Bronchial epithelial cell (primary cell): ENCODE measurements around the gene PCDHA1. TPM values are rescaled to one million over a fixed set of nuclear protein-coding genes. Genes with fewer than 3 reads are reported as not detected.

Experiments
- DNase-seq: peaks from one replicate; pipeline ENCODE4 v3.0.0-alpha.2; 2010; ENCODE audit warnings: low read depth
- FAIRE-seq: peaks from 2 replicates; lab custom pipeline; 2011; peaks lifted over from hg19 to GRCh38; lab: Jason Lieb, UNC
- H3K27me3 ChIP-seq: 2 replicates; pipeline ENCODE4 v1.5.1; 2011; ENCODE audit warnings: low read length; ENCODE audit not compliant: control insufficient read depth, insufficient read depth
- H3K36me3 ChIP-seq: 2 replicates; pipeline ENCODE4 v1.5.1; 2011; ENCODE audit warnings: low read length; ENCODE audit not compliant: control insufficient read depth, insufficient read depth
- H3K4me3 ChIP-seq: 2 replicates; pipeline ENCODE4 v1.5.1; 2011; ENCODE audit warnings: mild to moderate bottlenecking, low read depth, low read length, control low read depth
- CTCF ChIP-seq: IDR thresholded peaks from 2 replicates; pipeline ENCODE4 v1.5.1; 2011; ENCODE audit warnings: mild to moderate bottlenecking, moderate library complexity, low read length, control low read depth, inconsistent platforms; ENCODE audit not compliant: insufficient read depth, severe bottlenecking
- total RNA-seq: library from RNA; depleted of rRNA; stranded (reverse); fragments of >200 nt; gene quantifications from 2 replicates; pipeline ENCODE4 v1.2.1, GENCODE V29; 2014

The PCDHA1 gene
- total RNA-seq, 1 donor from 2014 or later, result under 0.01 TPM

DNA sequence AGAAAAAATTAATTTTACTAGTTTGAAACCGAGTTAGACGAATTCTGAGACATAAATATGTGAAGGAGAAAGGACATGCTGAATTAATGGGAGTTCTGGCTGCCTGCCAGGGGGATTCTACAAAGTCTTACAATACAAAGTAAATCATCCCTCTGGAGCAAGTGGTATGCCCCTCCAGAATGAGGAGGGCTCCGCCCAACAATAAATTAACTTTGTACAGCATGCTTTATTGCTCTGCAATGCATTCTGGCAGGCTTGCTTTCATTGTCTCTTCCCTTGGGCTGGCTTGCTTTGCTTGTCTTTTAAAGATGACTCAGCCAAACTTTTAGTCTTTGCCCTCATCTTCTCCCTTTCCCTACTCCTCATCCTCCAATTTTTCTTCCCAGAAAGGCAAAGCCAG is 253.6 kb downstream of the PCDHA1 start:
- TF ChIP-seq CTCF, result no peak
- Histone ChIP-seq H3K4me3 (no peak overlapping the region), H3K27me3 (no peaks in the 10 kb centered on the region), H3K36me3 (no peaks in the 10 kb centered on the region)
- DNase-seq (no peak), FAIRE-seq (no peak)

DNA sequence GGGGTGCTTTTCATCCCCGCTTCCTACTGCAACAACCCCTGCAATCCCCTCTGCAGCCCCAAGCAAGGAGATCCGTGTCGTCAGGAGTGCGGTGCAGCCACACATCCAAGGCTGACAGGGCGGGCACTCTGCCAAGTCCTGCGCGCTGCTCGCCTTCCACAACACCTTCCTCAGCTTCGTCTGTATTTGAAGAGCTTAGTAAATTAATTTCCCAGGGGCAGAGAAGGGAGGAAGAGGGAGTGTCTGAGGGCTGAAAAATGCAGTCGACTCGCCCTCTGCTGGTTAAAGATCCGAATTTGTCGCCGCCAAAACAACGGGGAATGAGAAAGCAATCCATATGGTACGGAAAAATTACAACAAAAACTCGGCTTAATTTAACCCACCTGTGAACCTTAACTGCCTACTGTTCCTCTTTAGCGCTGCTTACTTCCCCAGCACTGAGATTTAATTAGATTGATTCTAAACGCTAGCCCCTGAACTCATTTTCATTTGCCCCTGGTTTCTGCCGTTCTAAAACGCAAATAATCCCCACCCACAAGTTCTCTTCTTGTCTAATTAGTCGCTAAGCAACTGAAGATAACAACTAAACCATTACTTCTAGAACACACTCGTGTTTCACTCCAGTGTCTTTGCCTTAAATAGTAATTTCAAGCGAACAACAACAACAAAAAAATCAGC is 254.3 kb downstream of the PCDHA1 start:
- TF ChIP-seq CTCF, result peak; percentile 74
- Histone ChIP-seq H3K27me3 (no peaks in the 10 kb centered on the region), H3K4me3 (peak overlapping the region; percentile 22), H3K36me3 (no peaks in the 10 kb centered on the region)
- peak; percentile 50 for FAIRE-seq
- DNase-seq, result peak; percentile 60

- no peaks in the 10 kb centered on the region for H3K27me3 ChIP-seq
- TF ChIP-seq CTCF, result peak; percentile 65
- no peaks in the 10 kb centered on the region for H3K36me3 ChIP-seq
- peak overlapping the region; percentile 22 for H3K4me3 ChIP-seq
- DNase-seq (peak; percentile 80), FAIRE-seq (peak; percentile 40)
Measured at GRCh38 chr5:141040771-141041426, 255.0 kb downstream of the PCDHA1 start.

- DNase-seq, result no peak
- no peaks in the 10 kb centered on the region for H3K27me3 ChIP-seq
- TF ChIP-seq CTCF, result no peak
- no peak overlapping the region for H3K4me3 ChIP-seq
- no peaks in the 10 kb centered on the region for H3K36me3 ChIP-seq
- no peak for FAIRE-seq
Measured at GRCh38 chr5:141041427-141041785, 255.5 kb downstream of the PCDHA1 start.

GRCh38 chr5:141042555-141042954 is 256.6 kb downstream of the PCDHA1 start:
- Histone ChIP-seq H3K27me3 (no peaks in the 10 kb centered on the region), H3K4me3 (no peak overlapping the region), H3K36me3 (no peaks in the 10 kb centered on the region)
- no peak for DNase-seq
- FAIRE-seq, result no peak
- TF ChIP-seq CTCF, result no peak
